ENCODE data around the gene TTC28.
A peak's percentile ranks its signal among the peaks of the same experiment; 100 is the strongest.

Gene TTC28

GRCh38 chr22:28609921-28610320, 69.7 kb downstream of the TTC28 start:
- no peak for DNase-seq (ENCODE audit: low read depth in 1 of 2, low spot score in 1 of 2)
- in situ Hi-C loops (cut with HindIII; ENCODE audit: low pct_unique_long_range_greater_than_20kb, low sequenced_read_pairs), result no loop called here
- TF ChIP-seq JUND (IDR thresholded peaks at IDR 0.05; ENCODE audit: low read depth), result no peak

DNA sequence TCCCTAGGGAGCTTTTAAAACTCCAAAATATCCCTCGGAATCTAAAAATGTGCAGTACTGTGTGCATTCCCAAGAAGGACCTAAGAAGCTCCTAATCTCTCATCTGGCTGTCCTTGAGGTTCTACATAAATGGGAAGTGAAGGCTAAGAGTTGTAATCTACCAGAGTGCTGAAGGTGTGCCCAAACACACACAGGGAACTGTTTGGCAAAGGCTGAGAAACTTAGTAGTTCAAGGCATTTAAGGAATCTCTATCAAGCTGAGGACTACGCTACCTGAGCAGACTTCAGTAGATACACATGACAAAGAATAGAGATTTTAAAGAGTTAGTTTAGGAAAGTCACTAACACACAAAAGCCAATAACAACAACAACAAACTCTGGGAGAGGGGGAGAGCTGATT, 71.1 kb downstream of the TTC28 start:
- in situ Hi-C loops (cut with HindIII; ENCODE audit: low pct_unique_long_range_greater_than_20kb, low sequenced_read_pairs), result no loop called here
- TF ChIP-seq JUND (IDR thresholded peaks at IDR 0.05; ENCODE audit: low read depth), result no peak
- no peak for DNase-seq (ENCODE audit: low read depth in 1 of 2, low spot score in 1 of 2)

DNA sequence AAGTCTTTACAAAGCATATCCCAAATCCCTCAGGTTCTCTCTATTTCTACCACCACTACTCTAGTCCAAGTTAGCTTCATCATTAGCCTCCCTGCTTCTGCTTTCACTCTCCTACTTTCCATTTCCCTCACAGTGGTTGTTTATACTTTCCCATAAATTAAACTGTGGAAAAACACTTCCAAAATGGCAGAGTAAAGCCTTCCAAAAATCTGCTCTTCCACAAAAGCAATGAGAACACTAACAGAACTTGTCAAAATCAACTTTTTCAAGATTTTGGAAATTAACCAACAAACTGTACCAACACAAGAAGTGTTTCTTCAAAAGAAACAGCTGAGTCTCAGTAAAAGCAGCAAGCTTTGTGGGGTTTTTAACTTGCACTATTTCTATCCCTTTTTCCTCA, 71.8 kb downstream of the TTC28 start:
- TF ChIP-seq JUND (IDR thresholded peaks at IDR 0.05; ENCODE audit: low read depth), result no peak
- no peak for DNase-seq (ENCODE audit: low read depth in 1 of 2, low spot score in 1 of 2)
- in situ Hi-C loops (cut with HindIII; ENCODE audit: low pct_unique_long_range_greater_than_20kb, low sequenced_read_pairs), result no loop called here

GRCh38 chr22:28604966-28605761, 74.5 kb downstream of the TTC28 start:
- in situ Hi-C loops (cut with HindIII; ENCODE audit: low pct_unique_long_range_greater_than_20kb, low sequenced_read_pairs), result no loop called here
- no peak for DNase-seq (ENCODE audit: low read depth in 1 of 2, low spot score in 1 of 2)
- no peak for TF ChIP-seq JUND (IDR thresholded peaks at IDR 0.05; ENCODE audit: low read depth)

- in situ Hi-C loops (cut with HindIII; ENCODE audit: low pct_unique_long_range_greater_than_20kb, low sequenced_read_pairs), result no loop called here
- DNase-seq (ENCODE audit: low read depth in 1 of 2, low spot score in 1 of 2), result no peak
- TF ChIP-seq JUND (IDR thresholded peaks at IDR 0.05; ENCODE audit: low read depth), result no peak
These were observed 77.7 kb downstream of the TTC28 start for GRCh38 chr22:28601915-28602314.

GRCh38 chr22:28600546-28601143, 79.0 kb downstream of the TTC28 start:
- TF ChIP-seq JUND (IDR thresholded peaks at IDR 0.05; ENCODE audit: low read depth), result no peak
- peak in 1 of 2 experiments; percentile 73 for DNase-seq (ENCODE audit: low read depth in 1 of 2, low spot score in 1 of 2)
- in situ Hi-C loops (cut with HindIII; ENCODE audit: low pct_unique_long_range_greater_than_20kb, low sequenced_read_pairs), result no loop called here

DNA sequence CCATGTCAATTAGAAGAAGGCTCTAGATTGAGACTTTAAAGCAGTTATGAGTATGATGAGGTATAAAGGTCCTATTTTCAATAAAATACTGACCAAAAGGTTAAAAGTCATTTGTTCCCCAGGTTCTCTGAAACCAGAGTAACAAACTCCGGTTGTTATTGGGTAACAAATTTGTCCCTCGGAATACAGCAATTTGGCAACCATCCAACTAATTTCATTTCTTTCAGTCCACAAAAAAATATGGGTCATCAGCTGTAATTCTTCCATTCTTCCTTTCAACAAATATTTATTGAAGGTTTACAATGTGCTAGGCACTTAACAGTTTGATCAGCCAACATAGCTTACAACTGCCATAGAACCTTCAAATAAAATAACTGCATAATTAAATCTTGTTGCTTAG, 79.9 kb downstream of the TTC28 start:
- in situ Hi-C loops (cut with HindIII; ENCODE audit: low pct_unique_long_range_greater_than_20kb, low sequenced_read_pairs), result no loop called here
- DNase-seq (ENCODE audit: low read depth in 1 of 2, low spot score in 1 of 2), result peak in 1 of 2 experiments; percentile 61
- TF ChIP-seq JUND (IDR thresholded peaks at IDR 0.05; ENCODE audit: low read depth), result no peak

DNA sequence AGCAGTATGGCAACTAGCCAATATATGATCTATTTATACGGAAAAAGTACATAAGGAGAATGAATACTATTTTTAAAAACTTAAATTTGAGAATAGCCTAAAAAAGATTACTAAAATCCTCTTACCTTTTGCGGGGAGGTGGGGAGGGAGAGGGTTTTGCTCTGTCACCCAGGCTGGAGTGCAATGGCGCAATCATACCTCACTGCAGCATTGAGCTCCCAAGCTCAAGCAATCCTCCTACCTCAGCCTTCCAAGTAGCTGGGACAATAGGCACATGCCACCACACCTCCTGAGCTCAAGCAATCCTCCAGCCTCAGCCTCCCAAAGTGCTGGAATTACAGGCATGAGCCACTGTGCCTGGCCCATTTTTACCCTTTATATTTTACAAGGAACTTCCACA, 82.0 kb downstream of the TTC28 start:
- TF ChIP-seq JUND (IDR thresholded peaks at IDR 0.05; ENCODE audit: low read depth), result no peak
- in situ Hi-C loops (cut with HindIII; ENCODE audit: low pct_unique_long_range_greater_than_20kb, low sequenced_read_pairs), result no loop called here
- no peak for DNase-seq (ENCODE audit: low read depth in 1 of 2, low spot score in 1 of 2)

DNA sequence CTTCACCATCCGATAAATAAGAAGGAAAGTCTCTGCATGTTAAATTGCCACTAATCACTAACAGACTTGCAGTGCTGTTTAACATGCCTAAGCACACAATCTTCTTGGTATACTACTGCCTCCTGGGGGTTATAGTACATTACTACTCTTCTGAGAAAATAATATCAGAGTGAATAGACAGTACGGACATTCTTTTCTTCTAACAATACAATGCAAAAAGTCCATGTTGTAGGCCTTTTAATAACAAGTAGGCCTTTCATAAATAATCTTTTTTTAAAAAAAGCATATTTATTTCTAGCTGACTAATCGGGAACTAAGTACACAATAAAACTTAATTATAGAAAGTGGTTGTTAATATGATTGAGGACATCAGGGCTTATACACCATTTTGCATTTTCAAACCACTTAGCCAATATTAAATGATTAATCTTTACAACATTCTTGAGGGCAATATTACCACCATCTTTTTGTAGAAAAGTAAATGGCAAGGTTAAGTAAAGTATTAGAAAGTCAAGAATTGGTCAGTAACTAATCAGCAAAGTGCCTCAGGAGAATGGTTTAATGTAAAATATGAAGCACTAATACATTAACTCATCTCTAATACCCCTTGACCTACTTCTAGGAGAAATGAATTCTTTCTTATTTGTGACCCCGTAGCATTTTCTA, 84.7 kb downstream of the TTC28 start:
- TF ChIP-seq JUND (IDR thresholded peaks at IDR 0.05; ENCODE audit: low read depth), result no peak
- in situ Hi-C loops (cut with HindIII; ENCODE audit: low pct_unique_long_range_greater_than_20kb, low sequenced_read_pairs), result no loop called here
- peak in 1 of 2 experiments; percentile 66 for DNase-seq (ENCODE audit: low read depth in 1 of 2, low spot score in 1 of 2)

DNA sequence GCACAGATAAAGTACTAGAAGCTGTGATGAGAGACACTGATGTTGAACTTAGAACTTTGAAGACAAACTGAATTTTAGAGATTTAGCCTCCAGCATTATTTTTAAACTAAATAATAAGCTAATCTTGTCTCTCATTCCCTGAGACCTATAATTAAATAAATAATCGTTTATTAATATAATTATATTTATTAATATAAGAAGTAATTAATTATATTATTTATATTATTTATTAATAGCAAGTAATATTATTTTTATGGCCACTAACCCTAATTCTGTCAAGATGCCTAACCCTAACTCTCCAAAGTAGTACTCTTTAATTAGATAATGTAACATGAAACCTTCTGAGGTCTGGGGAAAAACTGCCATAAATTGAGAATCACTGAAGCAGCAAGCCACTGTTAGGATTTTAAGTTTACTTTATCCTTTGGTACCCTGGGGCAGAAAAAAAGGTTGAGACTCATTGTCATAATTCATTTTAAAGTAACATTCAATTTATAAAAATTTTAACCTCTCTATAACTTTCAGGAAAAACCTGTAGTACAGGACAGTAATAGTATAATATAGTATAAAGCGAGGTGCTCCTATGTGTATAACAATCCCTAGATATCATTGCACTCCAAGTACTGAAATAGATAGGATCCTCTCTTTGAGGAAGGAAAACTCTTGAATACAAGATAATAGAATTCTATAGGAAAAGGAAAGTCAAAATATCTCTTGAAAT, 85.4 kb downstream of the TTC28 start:
- no peak for TF ChIP-seq JUND (IDR thresholded peaks at IDR 0.05; ENCODE audit: low read depth)
- DNase-seq (ENCODE audit: low read depth in 1 of 2, low spot score in 1 of 2), result no peak
- in situ Hi-C loops (cut with HindIII; ENCODE audit: low pct_unique_long_range_greater_than_20kb, low sequenced_read_pairs), result no loop called here

DNA sequence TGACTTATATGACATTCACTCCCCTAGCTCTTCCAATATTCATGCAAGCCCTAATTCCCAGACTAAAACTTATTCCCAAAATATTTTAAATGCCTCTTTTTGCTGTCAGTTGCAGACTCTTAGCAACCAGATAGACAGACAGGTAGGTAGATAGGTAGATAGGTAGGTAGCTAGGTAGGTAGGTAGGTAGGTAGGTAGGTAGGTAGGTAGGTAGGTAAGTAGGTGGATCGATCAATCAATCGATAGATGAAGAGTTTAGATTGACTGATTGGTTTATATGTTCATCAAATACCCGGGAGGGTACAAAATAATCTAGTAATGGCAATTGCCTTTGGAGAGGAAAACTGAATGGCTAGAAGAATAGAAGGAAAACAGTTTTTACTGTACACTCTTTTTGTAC, 86.3 kb downstream of the TTC28 start:
- TF ChIP-seq JUND (IDR thresholded peaks at IDR 0.05; ENCODE audit: low read depth), result no peak
- DNase-seq (ENCODE audit: low read depth in 1 of 2, low spot score in 1 of 2), result no peak
- in situ Hi-C loops (cut with HindIII; ENCODE audit: low pct_unique_long_range_greater_than_20kb, low sequenced_read_pairs), result no loop called here

DNA sequence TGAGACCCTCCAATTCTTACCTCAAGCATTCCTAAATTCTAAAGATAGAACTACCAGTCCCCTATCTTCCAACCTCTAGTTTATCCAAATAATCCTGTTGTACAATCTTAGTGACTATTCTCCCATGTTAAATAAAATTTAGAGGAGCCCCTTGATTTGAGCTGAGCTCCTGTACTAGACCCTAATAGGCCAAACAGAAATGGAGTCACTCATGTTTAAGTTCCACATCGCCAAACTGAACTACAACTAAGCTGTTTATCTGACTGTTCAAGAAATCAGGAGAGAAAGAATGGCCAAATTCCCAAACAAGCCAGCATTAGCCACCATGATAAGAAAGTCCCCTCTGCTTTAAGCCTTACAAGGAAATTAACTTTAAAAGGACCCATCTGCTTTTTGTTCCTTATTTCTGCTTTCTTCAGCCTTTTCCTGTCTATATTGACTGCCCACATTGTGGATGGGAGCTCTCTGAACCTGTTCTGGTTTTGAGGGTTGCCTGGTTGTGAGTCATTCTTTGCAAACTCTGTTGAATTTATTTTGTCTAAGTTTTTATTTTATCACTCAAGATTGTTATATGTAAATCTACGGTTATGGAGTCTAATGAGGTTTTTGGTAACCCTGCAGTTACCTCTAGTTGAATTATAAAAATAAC, 90.4 kb downstream of the TTC28 start:
- DNase-seq (ENCODE audit: low read depth in 1 of 2, low spot score in 1 of 2), result no peak
- in situ Hi-C loops (cut with HindIII; ENCODE audit: low pct_unique_long_range_greater_than_20kb, low sequenced_read_pairs), result no loop called here
- no peak for TF ChIP-seq JUND (IDR thresholded peaks at IDR 0.05; ENCODE audit: low read depth)
